ENCODE measurements around the gene DCLK2.

GRCh38 chr4:150262611-150263010 lies 184.4 kb downstream of the DCLK2 start:
- no peak for TF ChIP-seq CTCF (IDR thresholded peaks at IDR 0.05; ENCODE audit: low read depth, low read length)
- no peak for TF ChIP-seq POLR2A (IDR thresholded peaks at IDR 0.05; ENCODE audit: extremely low read depth, insufficient read length)
- TF ChIP-seq MAX (IDR thresholded peaks at IDR 0.05; ENCODE audit: low read depth, low read length) = no peak
